Stimulated activated CD8-positive, alpha-beta memory T cell treated with anti-CD3 and anti-CD28 coated beads, Interleukin-15, amount 100 ng/mL, for 4 hours (primary cell): ENCODE data around the gene PUM2.
"Not testable (repeated sequence)": the region's sequence is repeated elsewhere in the genome, so short reads cannot be mapped to it uniquely, and the experiment has no call there.

Experiments used
- DNase-seq, 2 donors: peaks; one replicate each; pipeline ENCODE4 v3.0.0-alpha.2; 2020; ENCODE audit warnings: low read depth in 2 of 2

Gene PUM2, protein sequence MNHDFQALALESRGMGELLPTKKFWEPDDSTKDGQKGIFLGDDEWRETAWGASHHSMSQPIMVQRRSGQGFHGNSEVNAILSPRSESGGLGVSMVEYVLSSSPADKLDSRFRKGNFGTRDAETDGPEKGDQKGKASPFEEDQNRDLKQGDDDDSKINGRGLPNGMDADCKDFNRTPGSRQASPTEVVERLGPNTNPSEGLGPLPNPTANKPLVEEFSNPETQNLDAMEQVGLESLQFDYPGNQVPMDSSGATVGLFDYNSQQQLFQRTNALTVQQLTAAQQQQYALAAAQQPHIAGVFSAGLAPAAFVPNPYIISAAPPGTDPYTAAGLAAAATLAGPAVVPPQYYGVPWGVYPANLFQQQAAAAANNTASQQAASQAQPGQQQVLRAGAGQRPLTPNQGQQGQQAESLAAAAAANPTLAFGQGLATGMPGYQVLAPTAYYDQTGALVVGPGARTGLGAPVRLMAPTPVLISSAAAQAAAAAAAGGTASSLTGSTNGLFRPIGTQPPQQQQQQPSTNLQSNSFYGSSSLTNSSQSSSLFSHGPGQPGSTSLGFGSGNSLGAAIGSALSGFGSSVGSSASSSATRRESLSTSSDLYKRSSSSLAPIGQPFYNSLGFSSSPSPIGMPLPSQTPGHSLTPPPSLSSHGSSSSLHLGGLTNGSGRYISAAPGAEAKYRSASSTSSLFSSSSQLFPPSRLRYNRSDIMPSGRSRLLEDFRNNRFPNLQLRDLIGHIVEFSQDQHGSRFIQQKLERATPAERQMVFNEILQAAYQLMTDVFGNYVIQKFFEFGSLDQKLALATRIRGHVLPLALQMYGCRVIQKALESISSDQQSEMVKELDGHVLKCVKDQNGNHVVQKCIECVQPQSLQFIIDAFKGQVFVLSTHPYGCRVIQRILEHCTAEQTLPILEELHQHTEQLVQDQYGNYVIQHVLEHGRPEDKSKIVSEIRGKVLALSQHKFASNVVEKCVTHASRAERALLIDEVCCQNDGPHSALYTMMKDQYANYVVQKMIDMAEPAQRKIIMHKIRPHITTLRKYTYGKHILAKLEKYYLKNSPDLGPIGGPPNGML

DNA sequence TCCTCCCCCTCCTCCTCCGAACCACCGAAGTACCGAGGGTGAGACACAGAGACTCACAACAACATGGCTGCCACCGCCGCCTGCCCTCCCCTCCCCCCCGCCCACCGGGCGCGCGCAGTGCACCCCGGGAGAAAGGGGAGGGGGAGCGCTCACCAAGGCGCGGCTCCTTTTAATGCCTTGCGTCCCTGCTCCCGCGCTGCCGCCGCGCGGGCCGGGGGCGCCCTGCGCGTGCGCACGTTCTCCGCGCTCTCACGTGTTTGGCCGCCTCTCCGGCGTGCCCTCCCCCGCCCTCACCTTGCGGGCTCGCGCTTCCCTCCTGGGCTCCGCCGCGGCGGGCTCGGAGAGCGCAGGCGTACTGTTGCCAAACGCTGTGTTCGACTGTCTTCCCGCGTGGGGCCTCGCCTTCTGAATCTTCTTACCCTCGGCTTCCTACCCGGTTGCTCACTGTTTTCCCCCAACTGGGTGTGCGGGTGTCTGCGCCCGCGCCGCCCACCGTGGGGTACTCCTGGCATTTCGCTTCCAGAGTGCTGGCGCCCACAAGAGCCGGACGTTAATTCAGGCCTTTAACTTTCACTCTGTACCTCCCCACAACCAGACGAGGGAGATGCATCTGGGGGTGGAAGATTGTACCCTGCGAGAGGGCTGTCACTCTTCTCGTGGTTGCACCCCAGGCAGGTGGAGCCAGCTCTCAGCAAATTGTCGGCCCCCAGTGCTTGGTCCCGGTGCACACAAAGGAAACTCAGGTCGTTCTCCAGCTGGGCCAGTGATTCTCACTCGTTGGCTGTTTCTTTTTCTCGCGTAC, at the start of gene PUM2:
PUM2 (minus strand) TSS at position 92 of the 802 bp plus-strand sequence. CDS start 23,484 bp downstream, outside the sequence.
- DNase-seq, result peak; percentile 88 to 94

- DNase-seq, result no peak
Measured at GRCh38 chr2:20400306-20400705, 49.7 kb upstream of the PUM2 start.

- DNase-seq, result no peak
Measured at GRCh38 chr2:20398956-20399567, 48.4 kb upstream of the PUM2 start.

- no peak for DNase-seq
Measured at GRCh38 chr2:20397811-20398447, 47.3 kb upstream of the PUM2 start.

- DNase-seq, result no peak
Measured at GRCh38 chr2:20396356-20397000, 45.8 kb upstream of the PUM2 start.

DNA sequence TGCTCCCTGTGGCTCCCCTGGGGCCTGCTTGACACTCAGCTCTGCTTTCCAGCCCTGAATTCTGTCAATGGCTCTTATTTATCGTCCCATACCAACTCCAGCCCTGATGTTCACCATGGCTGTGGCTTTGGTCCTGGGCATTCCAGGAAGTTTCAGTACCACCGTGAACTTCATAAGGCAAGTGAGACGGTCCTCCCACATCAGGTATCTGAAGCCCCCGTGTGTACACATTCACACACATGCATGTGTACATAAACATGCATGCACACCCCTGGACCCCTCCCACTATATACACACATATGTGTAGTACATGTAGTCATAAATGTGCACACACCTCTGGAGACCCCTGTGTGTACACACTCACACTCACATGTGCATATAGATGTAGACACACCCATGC, 43.3 kb upstream of the PUM2 start:
- no peak for DNase-seq

GRCh38 chr2:20391951-20392699, 41.5 kb upstream of the PUM2 start:
- no peak for DNase-seq

DNA sequence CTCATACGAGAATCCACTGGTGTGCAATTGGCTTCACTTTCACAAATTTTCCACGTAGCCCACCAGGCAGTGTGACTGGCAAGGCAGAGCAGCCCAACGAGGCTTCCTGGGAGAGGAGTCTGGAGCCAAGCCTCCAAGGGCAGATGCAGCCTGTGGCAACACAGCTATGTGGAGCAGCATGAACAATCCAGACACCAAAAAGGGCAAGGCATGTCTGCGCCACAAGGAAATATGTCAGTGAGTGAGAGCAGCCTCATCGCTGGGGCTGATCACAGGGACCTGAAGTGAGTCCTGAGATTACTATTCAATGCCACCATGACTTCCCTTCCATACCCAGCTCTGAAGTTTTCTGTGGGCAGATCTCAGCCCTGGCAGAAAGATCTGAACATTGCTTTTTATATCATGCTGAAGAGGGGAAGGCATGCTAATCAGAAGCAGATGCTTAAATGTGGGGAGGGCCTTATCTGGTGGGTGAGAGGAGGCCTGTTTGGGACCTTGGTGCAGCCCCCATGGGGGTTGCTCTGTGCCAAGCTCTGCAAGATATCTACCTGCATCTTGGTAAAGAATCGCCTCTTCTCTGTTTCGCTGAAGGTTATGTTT, 40.0 kb upstream of the PUM2 start:
- no peak for DNase-seq

DNA sequence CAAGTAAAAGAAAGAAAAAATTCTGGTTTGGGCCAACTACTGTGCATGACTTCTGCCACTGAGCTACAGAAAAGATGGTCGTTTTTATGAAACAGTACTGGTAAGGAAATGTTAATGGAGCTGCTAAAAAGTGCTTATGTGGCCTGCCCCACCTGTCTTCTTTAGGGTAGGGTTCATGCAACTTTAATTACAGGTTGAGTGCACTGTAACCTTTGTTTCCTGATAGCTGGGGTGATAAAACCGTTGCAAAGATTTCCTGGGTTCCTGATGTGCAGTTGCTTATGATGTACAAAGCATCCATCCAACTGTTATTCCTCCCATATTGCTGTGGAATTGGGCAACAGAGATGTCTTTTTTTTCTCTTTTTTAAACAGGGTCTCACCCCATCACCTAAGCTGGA, 34.3 kb upstream of the PUM2 start:
- DNase-seq, result no peak

- no peak for DNase-seq
Measured at GRCh38 chr2:20382965-20383810, 32.5 kb upstream of the PUM2 start.

DNA sequence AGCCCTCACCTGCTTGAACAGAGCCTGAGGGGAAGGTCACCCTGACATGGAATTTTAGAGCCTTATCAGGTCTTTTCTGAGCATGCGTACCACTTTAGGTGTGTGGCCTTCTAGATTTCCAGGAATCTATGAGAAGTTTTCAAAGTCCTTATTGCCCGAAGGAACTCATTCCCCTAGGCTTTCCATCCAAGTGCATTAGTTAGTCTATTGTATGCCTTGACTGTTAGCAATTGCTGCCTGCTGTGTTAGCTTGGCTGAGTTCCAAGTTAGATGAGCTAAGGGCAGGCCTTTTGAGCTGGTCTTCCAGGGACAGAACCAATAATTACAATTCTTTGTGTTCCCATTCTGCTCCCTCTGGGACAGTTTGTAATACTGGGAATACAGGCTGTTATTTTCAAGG, 30.8 kb upstream of the PUM2 start:
- DNase-seq, result no peak

GRCh38 chr2:20378891-20379519, 28.4 kb upstream of the PUM2 start:
- no peak for DNase-seq

GRCh38 chr2:20378341-20378740, 27.7 kb upstream of the PUM2 start:
- DNase-seq, result no peak

- no peak for DNase-seq
Measured at GRCh38 chr2:20377741-20378140, 27.1 kb upstream of the PUM2 start.

- not testable (repeated sequence) for DNase-seq
Measured at GRCh38 chr2:20374982-20375381, 24.3 kb upstream of the PUM2 start.

- no peak for DNase-seq
Measured at GRCh38 chr2:20372896-20373640, 22.4 kb upstream of the PUM2 start.
